DND-41 (cell line): ENCODE data around the gene TBC1D26.
"Not testable (repeated sequence)": the region's sequence is repeated elsewhere in the genome, so short reads cannot be mapped to it uniquely, and the experiment has no call there.

ENCODE experiments used
- ATAC-seq: fragments of 200-7000 bp; cut with Tn5 transposase; 3 replicates; pipeline ENCODE4 v1.9.1; 2021; ENCODE audit warnings: low read depth; ENCODE audit not compliant: insufficient read depth
- DNase-seq: peaks from one replicate; pipeline ENCODE4 v3.0.0-alpha.2; 2020
- H2AFZ ChIP-seq: 2 replicates; pipeline ENCODE4 v1.6.0; 2012; ENCODE audit warnings: low read depth, low read length
- H3K27ac ChIP-seq: 2 replicates; pipeline ENCODE4 v1.5.1; 2012; ENCODE audit warnings: low read length, inconsistent platforms
- H3K27me3 ChIP-seq: fragments of 200-600 bp; sonication (generic); 2 replicates; pipeline ENCODE4 v1.6.0; 2012; ENCODE audit warnings: low read length, mild to moderate bottlenecking, inconsistent platforms; ENCODE audit not compliant: insufficient read depth, poor library complexity
- H3K36me3 ChIP-seq: 2 replicates; pipeline ENCODE4 v1.5.1; 2012; ENCODE audit warnings: low read length, inconsistent platforms; ENCODE audit not compliant: insufficient read depth
- H3K4me1 ChIP-seq: 2 replicates; pipeline ENCODE4 v1.5.1; 2012; ENCODE audit warnings: mild to moderate bottlenecking, low read length; ENCODE audit not compliant: insufficient read depth
- H3K4me2 ChIP-seq: 2 replicates; pipeline ENCODE4 v1.6.0; 2012; ENCODE audit warnings: mild to moderate bottlenecking, moderate library complexity, low read length, inconsistent platforms; ENCODE audit not compliant: insufficient read depth
- H3K4me3 ChIP-seq, 2 experiments: fragments of 200-600 bp in 1 of 2; shearing (Covaris generic) in 1 of 2; 2 replicates each; pipeline ENCODE4 v1.5.1; 2012 to 2016; ENCODE audit warnings: inconsistent platforms in 2 of 2, low read length in 2 of 2, mild to moderate bottlenecking in 2 of 2, low read depth in 1 of 2, moderate library complexity in 1 of 2
- H3K79me2 ChIP-seq: 2 replicates; pipeline ENCODE4 v1.6.0; 2012; ENCODE audit warnings: low read length, inconsistent platforms; ENCODE audit not compliant: insufficient read depth
- H3K9ac ChIP-seq: 2 replicates; pipeline ENCODE4 v1.6.0; 2012; ENCODE audit warnings: low read depth, mild to moderate bottlenecking, inconsistent platforms, low read length, moderate library complexity
- H3K9me3 ChIP-seq: 2 replicates; pipeline ENCODE4 v1.5.1; 2012; ENCODE audit warnings: low read length, moderate library complexity, mild to moderate bottlenecking, inconsistent platforms; ENCODE audit not compliant: insufficient read depth, severe bottlenecking
- H4K20me1 ChIP-seq: 2 replicates; pipeline ENCODE4 v1.6.0; 2012; ENCODE audit warnings: low read length; ENCODE audit not compliant: insufficient read depth

Gene TBC1D26

GRCh38 chr17:15704239-15704638 lies 27.8 kb upstream of the TBC1D26 start:
- Histone ChIP-seq H3K79me2 (peaks cover 15% of the 10 kb centered on the region), H3K9me3 (peaks cover 24% of the 10 kb centered on the region), H3K36me3 (peaks cover 64% of the 10 kb centered on the region)
- not testable (repeated sequence) for H3K4me2 ChIP-seq, H3K27ac ChIP-seq, H3K4me3 ChIP-seq, H3K9ac ChIP-seq, H4K20me1 ChIP-seq, ATAC-seq, H2AFZ ChIP-seq, H3K27me3 ChIP-seq, DNase-seq, H3K4me1 ChIP-seq

GRCh38 chr17:15704813-15705212 lies 27.3 kb upstream of the TBC1D26 start:
- not testable (repeated sequence) for DNase-seq, H3K9ac ChIP-seq, H2AFZ ChIP-seq, H3K4me3 ChIP-seq, H3K4me1 ChIP-seq, H3K27ac ChIP-seq, H3K27me3 ChIP-seq, H4K20me1 ChIP-seq, H3K4me2 ChIP-seq, ATAC-seq
- peaks cover 12% of the 10 kb centered on the region for H3K79me2 ChIP-seq
- peaks cover 24% of the 10 kb centered on the region for H3K9me3 ChIP-seq
- peaks cover 64% of the 10 kb centered on the region for H3K36me3 ChIP-seq

GRCh38 chr17:15708879-15709278 lies 23.2 kb upstream of the TBC1D26 start:
- not testable (repeated sequence) for H3K27me3 ChIP-seq, H4K20me1 ChIP-seq, H2AFZ ChIP-seq, H3K79me2 ChIP-seq, H3K4me3 ChIP-seq, H3K9ac ChIP-seq, H3K27ac ChIP-seq, DNase-seq, ATAC-seq, H3K4me2 ChIP-seq, H3K4me1 ChIP-seq
- Histone ChIP-seq H3K9me3 (peaks cover 29% of the 10 kb centered on the region), H3K36me3 (peaks cover 63% of the 10 kb centered on the region)

- not testable (repeated sequence) for H3K4me3 ChIP-seq, H2AFZ ChIP-seq, H3K27ac ChIP-seq, H3K79me2 ChIP-seq, H3K4me1 ChIP-seq, H3K9ac ChIP-seq, ATAC-seq, H4K20me1 ChIP-seq, H3K4me2 ChIP-seq, DNase-seq, H3K27me3 ChIP-seq
- H3K36me3 ChIP-seq, result peaks cover 19% of the 10 kb centered on the region; the same call in 1 of the 2 replicates
- H3K9me3 ChIP-seq, result peaks cover 29% of the 10 kb centered on the region
These were observed 15.2 kb upstream of the TBC1D26 start for GRCh38 chr17:15716601-15717563.

- H2AFZ ChIP-seq, H3K4me3 ChIP-seq, H4K20me1 ChIP-seq, H3K79me2 ChIP-seq, ATAC-seq, H3K4me1 ChIP-seq, H3K27me3 ChIP-seq, H3K9ac ChIP-seq, H3K36me3 ChIP-seq, H3K4me2 ChIP-seq, H3K9me3 ChIP-seq, H3K27ac ChIP-seq, DNase-seq: not testable (repeated sequence)
These were observed 1.5 kb upstream of the TBC1D26 start for GRCh38 chr17:15730535-15730934.

- not testable (repeated sequence) for H3K9ac ChIP-seq, H3K36me3 ChIP-seq, ATAC-seq, H3K4me3 ChIP-seq, H3K27me3 ChIP-seq, H3K9me3 ChIP-seq, H4K20me1 ChIP-seq, H3K27ac ChIP-seq, H3K4me2 ChIP-seq, DNase-seq, H3K79me2 ChIP-seq, H3K4me1 ChIP-seq, H2AFZ ChIP-seq
These were observed 1.2 kb downstream of the TBC1D26 start for GRCh38 chr17:15733174-15733789.

- not testable (repeated sequence) for H3K9me3 ChIP-seq, H4K20me1 ChIP-seq, H3K27ac ChIP-seq, H3K4me1 ChIP-seq, H3K9ac ChIP-seq, H3K36me3 ChIP-seq, H2AFZ ChIP-seq, H3K27me3 ChIP-seq, H3K4me2 ChIP-seq, ATAC-seq, H3K4me3 ChIP-seq, H3K79me2 ChIP-seq, DNase-seq
These were observed 4.5 kb downstream of the TBC1D26 start for GRCh38 chr17:15736578-15736977.
